Stimulated activated CD4-positive, alpha-beta T cell treated with anti-CD3 and anti-CD28 coated beads, Interleukin-2, amount 100 ng/mL, for 48 hours (primary cell): ENCODE results near the gene NPRL2.
A peak's percentile ranks its signal among the peaks of the same experiment; 100 is the strongest.
"Not testable (repeated sequence)": the region's sequence is repeated elsewhere in the genome, so short reads cannot be mapped to it uniquely, and the experiment has no call there.

Experiments used
- DNase-seq, 2 donors: peaks; one replicate each; pipeline ENCODE4 v3.0.0-alpha.2; 2020

Gene NPRL2

DNA sequence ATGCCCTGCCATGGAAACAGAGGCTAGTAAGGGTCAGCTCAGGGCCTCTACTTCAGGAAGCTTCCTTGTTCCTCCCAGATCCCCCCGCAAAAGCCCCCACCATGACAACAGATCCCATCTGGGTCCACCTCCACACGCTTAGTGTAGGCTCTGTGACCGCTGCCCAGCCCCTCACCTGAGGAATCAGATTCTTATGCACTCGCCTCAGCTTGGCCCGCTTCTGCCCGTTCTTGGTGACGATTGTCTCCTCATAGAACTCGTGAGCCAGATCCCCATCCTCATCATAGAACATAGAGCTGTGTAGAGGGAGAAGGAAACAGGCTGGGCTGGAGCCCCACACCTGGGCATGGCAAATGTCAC is 24.4 kb downstream of the NPRL2 start:
- DNase-seq, result no peak

DNA sequence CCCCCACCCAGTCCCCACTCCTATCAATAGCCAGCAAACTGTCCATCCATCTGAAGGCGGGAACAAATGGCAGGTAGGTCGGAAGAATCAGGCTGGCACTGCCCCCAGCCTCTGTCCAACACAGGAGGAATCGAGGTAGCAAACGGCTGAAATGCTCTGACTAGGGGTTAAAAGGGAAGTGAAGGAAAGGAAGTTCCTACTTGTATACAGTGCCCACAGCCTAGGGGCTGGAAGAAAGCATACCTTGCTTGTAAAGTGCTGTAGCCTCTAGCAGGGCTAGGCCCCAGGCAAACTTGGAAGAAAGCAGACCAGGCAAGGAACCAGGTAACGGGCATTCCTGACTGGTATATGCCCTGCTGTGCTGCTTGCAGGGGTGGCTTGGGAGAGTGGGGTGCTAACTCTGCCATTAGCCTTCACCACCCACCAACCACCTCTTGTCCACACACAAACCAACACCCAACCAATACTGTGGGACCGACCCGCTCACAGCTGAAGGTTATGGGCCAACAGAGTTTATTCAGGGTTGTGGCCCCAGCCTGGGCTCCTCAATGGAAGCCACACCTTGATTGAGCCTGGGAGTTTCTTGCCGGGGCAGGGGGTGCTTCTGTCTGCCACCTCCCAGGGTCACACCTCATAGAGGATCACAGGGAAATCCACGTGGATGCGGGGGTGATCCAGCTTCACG is 24.9 kb downstream of the NPRL2 start:
- no peak for DNase-seq

DNA sequence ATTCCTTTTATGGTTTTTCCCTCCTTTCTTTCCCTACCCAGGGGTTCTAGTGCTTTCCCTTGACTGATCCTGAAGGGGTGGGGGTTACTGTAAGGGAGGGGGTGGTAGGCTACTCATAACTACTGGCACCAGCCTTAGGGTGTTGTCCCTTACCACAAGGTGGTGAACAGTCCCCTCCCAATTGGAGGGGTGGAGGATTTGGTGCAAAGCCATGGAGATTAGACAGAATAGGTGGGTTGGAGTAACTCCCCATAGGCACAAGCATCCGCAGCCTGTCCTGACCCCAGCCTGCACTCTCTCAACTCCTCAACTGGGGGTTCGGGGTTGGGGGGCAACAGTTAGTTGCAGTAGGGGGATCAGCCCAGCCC is 25.5 kb downstream of the NPRL2 start:
- DNase-seq, result no peak

DNA sequence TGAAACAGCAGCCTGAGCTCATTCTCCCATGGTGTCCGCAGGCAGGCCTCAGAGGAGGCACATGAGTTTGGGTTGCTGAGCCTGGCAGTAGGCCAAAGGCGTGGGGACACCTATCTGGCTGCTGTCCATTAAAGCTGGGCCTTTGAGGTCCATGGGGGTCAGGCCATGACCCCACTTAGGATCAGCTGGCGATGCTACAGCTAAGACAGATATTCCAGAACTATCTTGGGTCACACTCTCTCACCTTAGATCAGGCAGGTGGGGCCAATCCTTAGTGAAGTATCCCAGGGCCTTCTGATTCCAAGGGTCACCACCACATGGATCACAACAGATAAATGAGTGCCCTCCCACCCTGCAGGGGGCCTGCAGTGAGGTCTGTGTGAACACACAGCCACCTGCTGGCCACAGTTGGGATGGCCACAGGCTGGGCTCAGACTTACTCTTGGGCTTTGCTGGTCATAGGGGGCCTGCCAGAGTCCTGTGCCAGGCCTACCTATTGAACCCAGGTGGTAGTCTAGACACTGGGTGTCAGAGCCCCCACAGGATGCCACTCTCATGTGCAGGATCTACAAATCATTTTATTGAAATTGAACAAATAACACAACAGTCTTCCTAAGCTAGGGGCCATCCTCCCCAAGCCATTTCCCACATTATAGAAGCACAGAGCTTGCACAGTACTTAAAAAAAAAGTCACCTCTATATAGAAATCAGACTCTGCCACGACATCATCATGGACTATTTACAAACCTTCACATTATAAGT is 26.0 kb downstream of the NPRL2 start:
- DNase-seq, result peak; percentile 61

DNA sequence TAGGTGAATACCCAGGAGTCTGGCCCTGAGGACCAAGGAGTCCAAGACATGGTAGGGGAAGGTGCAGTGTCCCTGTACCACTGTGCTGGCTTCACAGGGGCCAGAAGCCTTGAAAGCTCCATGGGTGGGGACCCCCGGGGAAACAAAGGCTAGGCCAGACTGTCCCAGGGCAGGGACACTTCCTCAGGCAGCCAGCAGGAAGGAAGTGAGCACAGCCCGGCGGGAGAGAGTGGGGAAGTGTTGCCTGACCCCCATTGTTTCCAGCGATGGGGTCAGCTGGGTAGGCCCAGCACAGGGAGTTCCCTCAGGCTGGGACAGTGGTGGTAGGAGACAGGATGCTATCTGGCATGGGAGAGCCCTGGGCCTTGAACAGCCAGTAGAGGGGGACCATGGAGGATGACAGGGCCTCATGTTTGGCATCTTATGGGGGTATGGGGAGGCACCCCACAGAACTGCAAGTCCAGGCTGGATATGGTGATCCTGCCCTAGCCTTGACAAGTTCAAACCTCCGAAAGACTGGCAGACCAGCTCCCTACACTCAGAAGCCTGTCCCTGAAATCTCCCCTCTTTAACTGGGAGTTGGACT is 26.9 kb downstream of the NPRL2 start:
- no peak for DNase-seq

DNA sequence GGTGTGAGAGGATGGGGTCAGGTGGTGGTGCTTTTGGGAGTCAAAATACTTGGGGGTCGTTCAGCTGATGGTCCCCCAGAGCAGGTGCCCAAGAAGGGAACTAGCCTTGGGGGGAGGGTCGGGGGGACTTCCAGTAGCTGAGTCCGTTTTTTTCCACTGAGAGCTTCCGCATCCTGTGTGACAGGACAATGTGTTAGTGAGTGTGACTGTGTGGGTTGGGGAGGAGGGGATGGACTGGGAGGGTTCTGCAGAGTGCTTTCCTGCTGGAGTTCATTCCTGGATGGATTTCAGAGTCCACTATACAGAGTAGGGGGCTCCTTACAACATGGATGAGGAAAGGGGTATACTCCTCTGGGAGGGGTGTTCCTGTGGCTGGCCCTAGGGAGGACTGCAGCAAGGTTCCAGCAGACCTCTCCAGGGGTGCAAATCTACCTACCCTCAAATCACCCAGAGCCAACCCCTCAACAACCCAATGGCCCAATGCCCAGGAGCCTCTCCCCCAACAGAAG is 27.4 kb downstream of the NPRL2 start:
- no peak for DNase-seq

DNA sequence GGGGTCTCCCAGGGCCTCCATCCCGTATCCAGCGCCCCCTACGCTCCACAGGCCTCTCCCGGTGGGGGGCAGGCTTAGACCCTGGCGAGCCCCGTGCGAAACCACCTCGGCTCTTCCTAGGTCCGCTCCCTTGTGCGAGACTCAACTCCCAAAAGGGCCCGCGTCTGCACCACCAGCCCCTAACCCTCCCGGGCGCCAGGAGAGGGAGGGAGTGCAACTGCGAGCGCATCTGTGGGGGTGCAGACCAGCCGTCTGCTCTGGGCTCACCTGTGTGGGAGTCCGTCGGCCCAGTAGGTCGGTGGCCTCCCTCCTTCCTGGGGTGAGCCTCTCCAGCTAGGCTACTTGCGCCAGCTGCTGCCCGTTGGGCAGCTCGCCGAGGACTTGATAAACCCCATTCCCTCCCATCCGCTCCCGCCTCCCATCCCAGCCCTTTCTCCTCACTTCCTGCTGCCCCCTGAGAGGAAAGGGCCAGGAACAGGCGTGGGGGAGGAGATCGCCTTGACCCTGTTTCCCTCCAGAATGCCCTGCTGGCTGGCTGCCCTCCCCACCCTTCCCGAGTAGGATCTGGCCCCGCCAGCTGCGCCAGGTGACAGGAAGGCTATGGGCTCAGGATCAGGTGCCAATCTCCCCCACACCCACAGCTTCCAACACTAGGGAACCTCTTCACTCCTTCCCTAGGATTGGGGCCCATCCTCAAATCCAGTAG is 28.0 kb downstream of the NPRL2 start, which contains the start of gene HYAL2:
HYAL2 (minus strand) TSS at position 360 of the 706 bp plus-strand sequence. CDS start 2,256 bp downstream, outside the sequence.
- no peak for DNase-seq

DNA sequence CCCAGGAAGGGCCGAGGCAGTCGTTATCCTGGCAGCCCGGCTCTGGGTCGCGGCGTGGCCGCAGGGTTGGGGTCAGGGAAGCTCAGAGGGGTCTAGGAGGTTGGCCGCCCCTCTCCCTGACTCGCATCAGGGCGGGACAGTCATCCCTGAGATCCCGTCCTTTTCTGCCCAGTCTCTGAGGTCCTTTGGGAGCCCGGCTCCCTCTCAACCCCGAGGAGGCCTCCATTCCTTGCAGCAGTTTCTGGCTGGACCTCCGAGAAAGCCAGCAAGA is 28.5 kb downstream of the NPRL2 start:
- DNase-seq, result no peak

DNA sequence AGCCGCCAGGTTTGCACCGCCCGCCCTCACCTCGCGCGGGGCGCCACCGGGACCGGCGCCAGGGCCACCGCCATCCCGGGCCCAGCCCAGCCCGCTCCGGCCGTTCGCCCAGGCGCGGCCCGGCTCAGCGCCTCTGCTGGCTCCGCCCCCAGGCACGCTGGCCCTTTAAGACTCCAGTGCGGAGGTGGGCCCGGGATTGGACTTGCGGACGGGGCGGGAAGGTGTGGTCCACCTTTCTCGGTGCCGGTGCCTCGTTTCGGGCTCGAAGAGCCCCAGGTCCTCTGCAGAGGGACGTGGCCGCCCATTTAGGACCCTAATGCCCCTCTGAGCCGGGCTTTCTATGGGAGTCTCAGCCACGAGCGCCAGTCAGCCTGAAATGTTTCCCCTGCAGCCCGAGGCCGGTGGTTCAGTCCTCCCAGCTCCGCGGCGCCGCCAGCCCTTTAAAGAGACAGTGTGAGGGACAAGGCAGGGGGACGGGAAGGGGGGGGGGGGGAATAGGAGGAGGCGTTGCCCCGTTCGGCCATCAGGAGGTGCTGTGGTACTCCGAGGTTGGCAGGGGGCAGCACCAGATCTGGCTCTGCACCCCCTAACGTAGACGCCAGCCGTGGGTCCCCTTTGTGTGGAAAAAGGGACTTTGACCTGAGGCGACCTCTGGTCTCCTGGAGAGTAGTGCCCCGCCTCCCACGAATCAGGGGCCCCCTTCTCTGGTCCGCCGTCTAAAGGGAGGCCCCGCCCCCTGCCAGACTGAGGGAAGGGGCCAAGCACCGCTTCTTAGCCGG is 29.1 kb downstream of the NPRL2 start:
- peak; percentile 75 to 76 for DNase-seq

DNA sequence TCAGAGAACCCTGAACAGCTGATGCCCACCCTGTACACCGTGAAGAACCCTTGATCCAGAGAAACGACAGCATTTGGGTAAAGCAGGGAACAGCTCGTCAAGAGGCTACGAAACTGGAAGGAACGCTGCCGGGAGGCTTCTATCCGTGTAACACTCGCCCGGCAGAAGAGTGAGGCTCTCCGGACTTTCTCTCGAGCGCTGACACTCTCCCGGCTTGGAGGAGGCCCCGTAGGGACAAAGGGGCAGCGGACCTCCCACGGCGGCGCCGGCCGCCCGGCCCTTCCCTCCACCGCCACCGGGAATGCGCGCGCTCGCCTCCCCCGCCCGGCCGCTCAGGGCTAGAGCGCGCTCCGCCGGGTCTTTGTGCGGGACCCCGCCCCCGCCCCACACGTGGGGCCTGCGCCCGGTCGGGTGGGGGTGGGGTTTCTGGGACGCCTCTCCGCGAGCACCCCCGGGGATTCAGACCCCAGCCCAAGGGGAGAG is 29.7 kb downstream of the NPRL2 start:
- peak; percentile 52 to 58 for DNase-seq

DNA sequence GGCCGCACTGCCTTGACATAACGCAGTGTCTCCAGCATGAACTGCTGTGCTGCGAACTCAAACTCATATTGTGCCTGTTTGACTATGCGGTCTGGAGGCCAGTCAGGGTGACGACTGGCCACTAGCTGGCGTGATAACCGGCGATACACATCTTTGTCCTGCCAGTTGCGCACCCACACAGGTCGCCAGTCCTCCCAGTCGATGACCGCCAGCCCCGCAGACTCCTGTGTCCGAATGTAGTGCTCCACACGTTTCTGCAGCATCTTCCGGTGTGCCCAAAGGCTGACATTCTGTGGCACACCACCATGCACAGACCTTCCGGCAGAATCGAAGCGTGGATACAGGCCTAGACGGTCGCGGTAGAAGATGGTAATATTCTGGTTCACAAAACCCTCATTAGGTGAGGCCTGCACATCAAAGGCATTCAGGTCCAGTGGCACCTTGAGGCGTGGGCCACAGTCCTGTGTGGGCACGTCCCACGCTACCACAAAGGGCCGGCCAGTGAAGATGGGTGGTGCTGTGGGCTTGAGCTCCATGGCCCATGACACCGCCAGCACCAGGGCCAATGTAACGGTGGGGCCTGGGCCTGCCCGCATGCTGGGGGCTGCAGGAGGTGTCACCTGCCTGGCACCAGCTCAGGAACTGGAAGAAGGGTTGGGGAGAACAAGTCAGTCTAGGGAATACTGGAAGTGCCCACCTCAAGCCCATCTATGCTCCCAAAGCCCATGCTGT is 30.5 kb downstream of the NPRL2 start:
- DNase-seq, result no peak

DNA sequence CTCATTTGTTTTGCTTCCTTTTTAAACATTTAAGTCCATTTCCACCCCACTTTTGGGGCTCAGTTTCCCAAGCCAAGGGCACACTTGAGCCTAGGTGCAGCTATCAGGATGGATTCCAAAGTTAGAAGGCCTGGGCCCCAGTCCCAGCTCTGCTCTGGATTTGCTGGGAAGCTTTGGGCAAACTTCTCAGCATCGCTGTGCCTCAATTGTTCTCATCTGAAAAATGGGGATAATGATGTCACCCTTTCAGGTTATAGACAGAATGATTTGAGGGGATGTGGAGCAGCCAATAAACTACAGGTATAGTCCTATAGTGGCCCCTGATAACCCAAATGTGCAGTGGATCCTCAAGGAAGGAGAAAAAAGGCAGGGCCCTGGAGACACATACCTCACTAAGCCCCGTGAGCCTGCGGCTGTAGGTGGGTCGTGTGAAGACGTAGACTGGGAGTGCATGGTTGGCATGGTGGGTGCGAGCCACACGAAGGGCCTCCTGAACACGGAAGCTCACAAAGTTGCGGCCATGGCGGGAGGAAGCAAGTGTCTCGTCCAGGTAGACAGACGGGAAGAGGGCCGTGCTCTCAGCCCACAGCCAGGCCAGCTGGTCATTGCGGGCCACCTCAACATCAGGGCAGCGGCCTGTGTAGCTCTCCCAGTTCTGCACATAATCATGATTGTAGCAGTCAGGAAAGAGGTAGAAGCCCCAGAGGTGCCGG is 31.2 kb downstream of the NPRL2 start:
- DNase-seq, result no peak

DNA sequence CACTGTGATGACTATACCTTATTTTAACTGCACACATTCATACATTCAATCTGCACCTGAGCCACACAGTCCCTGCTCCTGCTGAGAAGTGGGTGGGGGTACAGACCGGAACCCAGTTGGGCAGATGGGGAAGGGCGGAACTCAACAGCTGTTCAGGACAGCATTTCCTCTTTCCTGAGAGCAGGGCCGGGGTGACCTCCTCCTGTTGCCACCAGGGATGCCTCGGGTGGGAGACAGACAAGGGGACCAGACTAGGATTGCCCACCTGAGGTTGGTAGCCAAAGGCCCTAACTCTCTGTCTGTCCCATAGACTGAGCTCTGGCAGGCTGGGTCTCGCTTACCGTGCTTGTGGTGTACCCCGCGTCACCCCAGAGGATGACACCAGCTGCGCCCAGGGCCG is 32.0 kb downstream of the NPRL2 start:
- DNase-seq, result no peak

DNA sequence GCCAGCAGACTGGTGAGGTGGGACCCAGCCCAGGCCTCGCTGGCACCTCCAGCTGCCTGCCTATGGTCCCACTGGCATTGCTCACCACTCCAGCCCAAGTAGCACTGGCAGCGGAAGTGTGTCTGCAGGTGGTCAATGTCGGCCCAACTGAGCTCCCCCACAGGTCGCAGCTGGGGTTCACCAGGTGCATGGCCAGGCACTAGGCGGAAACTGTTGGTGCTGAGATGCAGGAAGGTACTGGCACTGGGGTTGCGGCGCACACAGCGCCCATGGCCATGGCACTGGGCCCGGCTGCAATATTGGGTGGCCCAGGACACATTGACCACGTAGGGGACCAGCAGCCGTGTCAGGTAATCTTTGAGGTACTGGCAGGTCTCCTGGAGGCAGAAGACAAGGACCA is 32.4 kb downstream of the NPRL2 start:
- DNase-seq, result no peak

DNA sequence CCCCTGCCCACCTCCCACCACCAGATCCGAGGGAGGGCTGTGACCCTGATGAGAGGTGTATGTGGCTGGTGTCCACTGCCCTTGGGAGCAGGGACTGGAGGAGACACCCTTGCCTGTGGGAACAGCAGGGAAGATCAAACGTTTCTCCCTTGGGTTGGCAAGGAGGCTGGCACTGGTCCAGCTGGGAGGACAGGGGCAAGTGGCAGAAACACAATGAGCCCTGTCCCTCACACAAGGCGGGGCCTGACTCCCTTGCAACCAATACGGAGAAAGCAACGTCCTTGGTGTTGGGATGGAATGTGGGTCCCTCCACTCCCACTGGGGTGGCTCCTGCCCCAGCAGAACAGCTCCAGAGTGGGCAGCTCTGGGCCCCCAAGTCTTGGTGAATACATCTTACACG is 33.3 kb downstream of the NPRL2 start:
- no peak for DNase-seq

DNA sequence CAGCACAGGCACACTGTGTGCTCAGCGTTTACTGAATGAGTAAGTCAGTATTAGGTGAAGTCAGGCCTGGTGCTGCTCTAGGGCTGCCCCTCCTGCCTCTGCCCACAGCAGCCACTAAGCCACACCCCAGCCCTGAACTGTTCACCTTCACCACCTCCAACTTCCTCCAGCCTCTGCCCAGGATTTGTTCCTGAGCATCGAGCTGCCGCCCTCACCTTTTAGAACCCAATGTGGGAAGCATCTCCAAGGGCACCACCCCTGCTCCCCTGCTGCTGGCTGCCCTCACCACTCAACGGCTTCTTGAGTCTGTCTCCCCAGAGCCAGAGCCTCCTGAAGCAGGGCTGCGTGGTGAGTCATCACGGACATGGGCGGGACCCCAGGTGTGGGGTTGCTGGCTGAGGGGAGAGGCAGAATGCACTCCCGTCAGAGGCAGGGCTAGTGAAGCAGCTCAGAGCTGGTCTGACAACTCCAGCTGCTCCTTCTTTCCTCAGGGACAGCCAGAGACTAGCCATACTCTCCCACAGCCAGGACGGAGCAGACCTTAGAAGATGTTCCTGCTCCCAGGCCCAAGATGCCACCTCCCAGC is 33.8 kb downstream of the NPRL2 start:
- DNase-seq, result no peak

DNA sequence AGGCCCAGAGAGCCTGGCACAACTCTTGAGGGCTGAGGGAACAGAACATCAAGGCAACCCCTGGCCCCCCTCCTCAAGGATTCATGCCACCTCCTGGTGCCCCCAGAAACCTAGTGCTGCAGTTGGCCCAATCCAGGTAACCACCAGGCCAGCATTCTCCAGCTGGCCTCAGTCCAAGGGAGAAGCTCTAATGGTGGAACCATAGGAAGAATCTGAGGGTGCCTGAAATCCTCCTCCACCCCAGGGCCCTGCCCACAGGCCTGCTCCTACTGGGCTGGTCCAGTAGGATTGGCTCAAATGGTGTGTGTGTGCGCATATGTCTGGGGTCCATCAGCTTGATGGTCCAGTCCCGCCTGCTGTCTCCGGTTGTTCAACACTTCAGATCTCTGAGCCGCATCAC is 35.8 kb downstream of the NPRL2 start:
- DNase-seq, result no peak

DNA sequence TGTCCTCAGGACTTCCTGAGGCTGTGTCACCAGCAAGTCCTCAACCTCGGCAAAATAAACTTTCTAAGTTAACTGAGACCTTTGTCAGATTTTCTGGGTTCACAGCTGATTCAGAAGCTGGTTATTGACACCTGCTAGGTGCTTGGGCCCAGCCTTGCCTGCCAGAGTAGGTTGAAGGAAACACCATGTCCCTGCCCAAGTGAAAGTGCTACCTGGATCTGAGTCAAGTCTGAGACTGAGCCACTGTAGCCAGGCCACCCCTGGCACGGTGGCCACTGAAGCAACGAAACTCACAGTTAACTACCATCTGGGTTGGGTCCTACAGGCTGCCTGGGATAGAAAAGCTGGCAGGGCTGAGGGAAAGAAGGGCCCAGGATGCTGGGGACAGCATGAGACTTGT is 36.2 kb downstream of the NPRL2 start:
- DNase-seq, result no peak

DNA sequence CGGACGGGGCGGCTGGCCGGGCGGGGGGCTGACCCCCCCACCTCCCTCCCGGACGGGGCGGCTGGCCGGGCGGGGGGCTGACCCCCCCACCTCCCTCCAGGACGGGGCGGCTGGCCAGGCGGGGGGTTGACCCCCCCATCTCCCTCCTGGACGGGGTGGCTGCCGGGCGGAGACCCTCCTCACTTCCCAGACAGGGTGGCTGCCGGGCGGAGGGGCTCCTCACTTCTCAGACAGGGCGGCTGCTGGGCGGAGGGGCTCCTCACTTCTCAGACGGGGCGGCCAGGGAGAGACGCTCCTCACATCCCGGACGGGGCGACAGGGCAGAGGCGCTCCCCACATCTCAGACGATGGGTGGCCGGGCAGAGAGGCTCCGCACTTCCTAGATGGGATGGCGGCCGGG is 38.5 kb downstream of the NPRL2 start:
- DNase-seq, result not testable (repeated sequence)

DNA sequence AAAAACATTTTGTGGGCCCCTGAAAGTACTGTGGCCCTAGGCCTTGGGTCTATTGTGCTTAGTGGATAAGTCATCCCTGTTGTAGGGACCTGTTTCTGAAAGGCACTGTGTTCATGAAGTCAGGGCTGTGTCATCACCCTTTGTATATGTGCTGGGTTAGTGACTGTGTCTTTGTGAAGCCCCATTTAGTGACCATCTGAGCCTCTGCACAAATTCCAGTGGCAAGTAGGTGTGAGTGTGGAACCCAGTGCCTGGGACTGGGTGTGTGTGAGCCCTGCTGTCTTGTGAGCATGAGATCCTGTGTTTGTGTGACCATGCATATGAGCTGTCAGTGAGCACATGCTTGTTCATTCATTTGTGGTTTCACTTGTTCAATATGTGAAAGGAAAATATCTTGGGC is 46.0 kb downstream of the NPRL2 start:
- no peak for DNase-seq
